GM18526 (cell line): ENCODE results near the gene NUMBL.

ENCODE experiments used
- POLR2A ChIP-seq: IDR thresholded peaks from 3 replicates; pipeline ENCODE4 v1.6.1; 2011; ENCODE audit not compliant: insufficient read length; ENCODE audit errors: extremely low read depth

Gene NUMBL

DNA sequence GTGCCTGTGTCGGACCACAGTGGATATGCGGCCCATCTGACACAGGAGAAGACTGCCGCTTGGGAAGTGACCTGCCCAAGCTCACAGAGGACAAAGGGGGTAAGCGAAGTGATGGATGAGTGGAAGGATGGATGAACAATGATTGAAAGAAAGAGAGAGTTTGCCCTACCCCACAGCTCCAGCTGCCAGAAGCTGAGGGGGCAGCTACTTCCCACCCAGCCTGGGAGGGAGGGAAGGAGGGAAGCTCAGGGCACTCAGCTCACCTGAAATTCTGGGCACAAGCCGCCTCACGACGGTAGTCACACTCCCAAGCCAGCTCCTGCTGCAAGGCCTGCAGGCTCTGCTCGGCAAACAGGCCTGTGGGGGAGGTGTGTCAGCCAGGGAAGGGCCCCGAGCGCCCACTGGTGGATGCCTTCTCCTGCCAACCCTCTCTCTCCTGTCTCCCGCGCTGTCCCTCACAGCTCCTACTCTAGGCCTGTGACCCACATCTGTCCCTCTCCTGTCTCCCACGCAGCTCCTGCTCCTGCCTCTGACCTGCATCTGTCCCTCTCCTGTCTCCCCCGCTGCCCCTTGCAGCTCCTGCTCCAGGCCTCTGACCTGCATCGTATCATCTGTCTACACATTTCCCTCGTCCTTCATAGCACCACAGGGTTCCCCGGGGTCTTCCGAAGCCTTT lies 12.0 kb upstream of the NUMBL start:
- no peak for TF ChIP-seq POLR2A

DNA sequence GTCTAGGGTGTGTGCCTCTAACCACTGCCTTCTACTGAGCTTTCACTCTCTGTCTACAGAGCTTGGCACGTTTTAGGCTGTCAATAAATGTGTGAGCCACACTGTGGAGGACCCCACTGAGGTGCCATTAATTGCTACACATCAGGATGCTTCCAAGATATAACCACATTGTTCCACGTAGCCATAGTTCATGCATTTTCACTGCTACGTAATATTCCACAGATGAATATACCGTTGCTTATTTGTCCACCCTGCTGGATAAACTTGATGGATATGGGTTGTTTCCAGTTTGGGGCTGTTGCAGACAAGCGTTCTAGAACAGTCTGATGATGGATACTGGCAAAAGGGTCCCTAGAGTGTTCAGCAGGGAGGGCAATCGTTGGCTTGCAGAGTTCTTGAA lies 11.3 kb upstream of the NUMBL start:
- TF ChIP-seq POLR2A: no peak

DNA sequence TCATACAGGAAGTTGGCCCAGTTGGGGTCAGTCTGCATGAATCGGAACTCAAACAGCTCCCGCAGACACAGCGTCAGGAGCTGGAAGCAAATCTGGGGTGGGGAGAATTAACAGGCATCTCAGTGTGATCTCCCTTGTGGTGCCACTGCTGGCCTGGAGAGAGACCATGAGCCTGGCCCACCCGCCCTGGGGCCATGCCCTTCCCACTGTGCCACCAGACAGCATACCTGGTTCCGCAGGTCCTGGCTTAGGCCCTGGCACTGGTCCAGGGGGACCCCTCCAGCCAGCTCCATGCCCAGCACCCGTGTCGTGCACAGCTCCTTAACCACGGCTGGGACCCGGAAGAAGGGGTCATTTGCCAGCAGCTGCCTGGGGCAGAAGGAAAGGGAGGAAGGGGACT lies 9.6 kb upstream of the NUMBL start:
- TF ChIP-seq POLR2A: no peak

DNA sequence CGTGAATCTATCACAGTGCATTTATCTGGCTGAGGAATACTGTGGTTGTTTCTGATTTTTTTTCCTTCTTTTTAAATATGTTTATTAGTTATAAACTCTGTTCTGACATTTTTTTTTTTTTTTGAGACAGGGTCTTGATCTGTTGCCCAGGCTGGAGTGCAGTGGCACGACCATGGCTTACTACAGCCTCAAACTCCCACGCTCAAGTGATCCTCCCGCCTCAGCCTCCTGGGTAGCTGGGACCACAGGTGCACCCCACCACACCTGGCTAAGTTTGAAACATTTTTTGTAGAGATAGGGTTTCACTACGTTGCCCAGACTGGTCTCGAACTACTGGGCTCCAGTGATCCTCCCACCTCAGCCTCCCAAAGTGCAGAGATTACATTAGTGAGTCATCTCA lies 6.6 kb upstream of the NUMBL start:
- TF ChIP-seq POLR2A: no peak

DNA sequence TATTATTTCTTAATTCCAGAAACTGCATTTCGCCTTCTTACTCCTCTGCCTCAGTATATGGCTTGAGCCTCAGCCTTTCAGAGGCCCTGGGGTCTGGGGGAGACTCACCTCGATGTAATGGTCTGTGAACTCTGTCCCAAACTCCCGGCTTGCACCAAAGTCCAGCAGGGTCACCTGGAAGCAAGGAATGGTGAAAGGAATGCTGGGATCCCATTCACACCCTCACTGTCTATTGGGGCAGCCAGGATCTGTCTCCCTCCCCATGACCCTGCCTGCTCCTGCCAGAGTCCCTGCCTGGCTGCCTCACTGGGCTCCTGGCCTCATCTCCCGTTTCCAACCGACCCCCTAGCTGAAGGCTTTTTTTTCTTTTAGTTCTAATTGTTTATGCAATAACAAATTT lies 5.4 kb upstream of the NUMBL start:
- no peak for TF ChIP-seq POLR2A

DNA sequence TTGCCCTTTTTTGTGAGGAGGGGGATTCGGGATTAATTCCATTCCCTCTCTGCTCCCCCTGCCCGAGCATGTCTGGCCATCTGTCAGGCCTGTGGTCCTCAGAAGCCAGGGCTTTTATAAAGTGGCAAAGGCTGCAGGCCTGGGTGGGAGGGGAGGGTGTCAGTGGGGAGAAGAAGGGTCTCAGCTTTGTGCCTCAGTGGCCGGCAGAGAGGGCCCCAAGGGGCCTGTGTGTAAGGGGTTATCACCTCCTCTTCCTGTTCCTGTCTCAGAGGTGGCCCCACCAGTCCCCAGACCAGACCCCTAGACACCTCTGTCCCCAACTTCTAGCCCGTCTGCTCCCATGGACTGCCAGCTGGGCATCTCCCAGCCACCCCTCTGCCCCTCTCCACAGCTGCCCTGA lies 3.4 kb upstream of the NUMBL start:
- no peak for TF ChIP-seq POLR2A

DNA sequence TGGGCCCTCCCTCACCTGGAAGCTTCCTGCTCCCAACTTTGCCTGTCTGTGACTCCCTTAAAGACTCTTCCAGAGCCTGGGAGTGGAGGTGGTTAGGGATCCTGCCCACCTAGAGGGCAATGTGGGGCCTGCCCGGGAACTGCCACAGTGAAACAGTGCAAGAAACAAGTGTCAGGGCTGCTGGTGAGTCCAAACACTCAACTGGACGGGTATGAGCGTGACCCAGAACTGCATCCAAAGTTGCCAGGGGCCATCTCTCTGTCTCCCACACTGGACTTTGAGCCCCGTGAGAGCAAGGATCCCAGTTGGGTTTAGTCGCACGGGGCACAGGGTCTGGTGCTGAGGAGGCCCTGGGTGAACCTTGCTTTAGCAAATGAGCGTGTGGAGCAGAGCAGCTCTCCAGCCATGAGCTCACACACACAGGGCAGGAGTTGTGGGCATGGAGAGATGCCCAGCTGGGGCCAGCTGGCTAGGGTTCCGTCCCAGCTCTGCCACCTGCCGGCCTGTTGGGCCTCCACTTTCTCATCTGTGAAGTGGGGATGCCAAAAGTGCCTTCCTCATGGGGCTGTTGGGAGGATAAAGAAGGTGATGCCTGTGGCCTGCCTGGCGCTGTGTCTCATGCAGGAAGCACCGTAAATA lies 2.8 kb upstream of the NUMBL start:
- no peak for TF ChIP-seq POLR2A

DNA sequence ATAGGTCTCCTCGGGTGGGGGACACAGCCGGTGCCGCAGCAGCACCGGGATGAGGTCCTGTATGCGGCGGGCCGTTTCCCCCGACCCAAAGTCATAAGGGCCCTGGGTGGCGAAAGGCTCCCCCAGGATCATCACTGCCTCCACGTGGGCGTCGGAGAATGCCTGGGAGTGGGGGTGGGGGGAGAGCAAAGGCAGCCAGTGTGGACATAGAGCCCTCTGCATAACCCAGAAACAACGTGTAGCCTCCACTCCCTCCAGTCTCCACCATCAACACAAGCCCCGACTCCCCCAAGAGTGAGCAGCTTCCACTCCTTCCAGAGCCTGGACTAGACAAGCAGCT lies 1.7 kb upstream of the NUMBL start:
- TF ChIP-seq POLR2A: no peak

DNA sequence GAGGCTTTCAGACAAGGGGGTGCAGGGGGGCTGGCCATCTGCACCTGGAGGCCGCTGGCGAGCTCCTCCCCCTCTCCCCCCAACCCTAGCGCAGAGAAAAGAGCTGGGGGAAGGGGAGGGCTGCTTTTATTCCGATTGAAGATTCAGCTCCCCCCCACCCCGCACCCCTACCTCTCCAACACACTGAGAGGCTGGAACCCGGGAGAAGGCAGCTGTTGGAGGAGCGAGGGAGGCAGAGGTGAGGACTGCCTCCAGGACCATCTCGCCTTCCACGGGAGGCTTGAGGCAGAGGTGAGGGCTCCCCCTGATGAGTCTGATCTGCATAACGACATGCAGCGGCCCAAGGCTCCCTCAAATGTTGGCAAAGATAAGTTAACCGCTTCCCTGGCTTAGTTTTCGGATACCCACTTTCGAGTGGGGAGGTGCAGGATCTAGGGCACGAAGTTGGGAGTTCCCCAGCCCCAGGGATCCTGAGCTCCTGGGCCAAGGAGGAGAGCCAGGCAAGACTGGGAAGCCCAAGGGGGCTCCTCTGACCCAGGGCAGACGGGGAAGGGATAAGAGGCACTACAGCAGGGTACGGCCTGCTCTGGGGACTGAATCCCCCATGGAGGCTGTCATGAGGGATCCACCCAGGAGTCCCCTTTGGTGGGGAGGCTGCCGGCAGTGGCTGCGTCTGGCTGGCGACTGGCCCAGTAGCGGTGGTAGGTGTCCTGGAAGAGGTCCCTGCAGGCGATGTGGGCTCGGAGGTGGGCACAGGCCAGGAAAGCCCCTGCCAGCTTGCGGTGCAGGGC lies 1.2 kb upstream of the NUMBL start:
- TF ChIP-seq POLR2A: no peak

DNA sequence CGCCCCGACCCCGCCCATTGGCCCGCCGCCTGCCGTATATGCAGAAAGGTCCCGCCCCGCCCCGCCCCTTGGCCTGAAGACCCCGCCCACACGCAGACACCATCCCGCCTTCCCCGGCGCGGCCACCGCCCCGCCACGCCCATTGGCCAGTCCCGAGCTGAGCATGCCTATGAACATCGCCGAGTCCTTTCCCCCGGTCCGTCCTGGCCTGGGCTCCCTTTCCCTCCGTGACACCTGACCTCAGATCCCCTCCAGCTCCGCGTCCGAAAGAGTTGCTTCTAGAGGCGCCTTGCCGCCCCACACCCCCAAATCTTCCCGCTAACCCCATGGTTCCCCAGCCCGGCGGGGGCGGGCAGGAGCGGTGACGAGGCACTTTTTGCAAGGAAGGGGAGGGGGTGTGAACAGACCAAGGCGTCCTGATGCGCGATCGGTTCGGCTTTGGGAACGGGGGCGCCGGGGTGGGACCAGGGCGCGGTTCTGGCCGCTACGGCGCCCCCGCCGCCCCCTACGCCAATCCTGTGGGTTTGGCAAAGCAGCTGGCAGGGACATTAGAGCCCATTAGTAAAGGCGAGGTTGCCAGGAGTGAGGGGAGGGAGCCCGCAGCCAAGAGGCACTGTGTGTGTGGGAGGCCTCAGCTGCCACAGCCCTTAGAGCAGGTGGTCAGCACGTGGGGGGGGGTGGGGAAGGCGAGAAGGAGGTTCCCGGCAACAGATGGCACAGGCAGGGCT lies 406 bp upstream of the NUMBL start:
- TF ChIP-seq POLR2A: peak; percentile 57

DNA sequence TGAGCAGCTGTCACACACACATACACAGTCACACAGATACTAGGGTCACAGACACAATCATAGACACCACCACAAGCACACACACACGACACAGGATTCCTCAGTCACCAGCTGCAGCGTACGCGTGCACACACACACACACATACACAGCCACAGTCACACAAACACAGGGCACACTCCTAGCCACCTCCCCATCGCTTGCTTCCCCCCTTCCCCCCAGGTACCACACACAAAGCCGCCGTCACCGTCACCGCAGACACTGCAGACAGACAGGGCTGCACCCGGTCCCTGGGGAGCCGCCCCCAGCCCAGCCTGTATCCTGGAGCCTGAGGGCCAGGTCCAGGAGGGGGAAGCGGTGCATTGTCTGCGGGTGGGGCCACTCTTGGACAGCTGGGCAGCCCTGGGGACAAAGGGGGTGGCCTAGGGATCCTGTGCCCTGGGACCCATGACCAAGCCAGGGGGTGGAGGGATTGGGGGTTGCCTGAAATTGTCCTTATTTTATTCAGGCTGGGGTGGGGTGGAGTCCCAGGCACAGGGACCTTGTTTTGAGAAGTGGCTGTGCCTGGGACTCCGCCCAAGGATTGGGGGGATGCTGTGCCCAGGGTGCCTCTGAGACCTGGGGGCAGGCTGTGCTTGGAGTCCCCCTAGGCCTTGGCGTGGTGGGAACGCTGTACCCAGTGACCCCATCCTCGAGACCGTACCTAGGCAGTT lies 957 bp downstream of the NUMBL start:
- no peak for TF ChIP-seq POLR2A

DNA sequence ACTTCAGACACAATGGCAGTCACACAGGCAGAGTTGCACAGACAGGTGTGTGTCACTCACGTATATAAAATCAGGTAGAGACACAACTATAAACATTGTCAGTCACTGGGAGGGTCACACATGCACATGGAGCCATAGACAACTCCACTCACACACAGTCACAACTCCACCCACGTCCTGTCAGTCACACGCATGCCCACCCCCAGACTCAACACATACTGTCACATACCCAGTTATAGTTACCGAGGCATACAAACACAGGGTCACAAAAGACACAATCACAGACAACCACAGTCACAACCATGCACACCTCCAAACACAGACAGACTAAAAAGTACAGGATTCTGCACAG lies 1.5 kb downstream of the NUMBL start:
- TF ChIP-seq POLR2A: no peak

DNA sequence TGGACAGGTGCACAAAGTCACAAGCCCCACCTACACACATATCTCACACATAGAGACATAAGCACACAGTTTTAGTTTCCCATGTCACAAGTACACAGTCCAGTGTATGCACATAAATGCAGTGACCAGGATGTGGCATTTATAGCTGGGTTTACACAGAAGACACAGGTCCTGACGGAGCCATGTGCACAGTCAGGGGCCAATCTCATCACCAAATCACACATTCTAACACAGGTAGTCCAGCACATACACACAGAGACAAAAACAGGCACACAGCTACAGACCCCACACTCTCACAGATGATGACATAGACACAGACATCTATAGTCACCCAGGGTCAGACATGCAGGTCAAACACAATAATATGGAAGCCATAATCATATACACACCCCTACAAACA lies 2.1 kb downstream of the NUMBL start:
- TF ChIP-seq POLR2A: no peak

DNA sequence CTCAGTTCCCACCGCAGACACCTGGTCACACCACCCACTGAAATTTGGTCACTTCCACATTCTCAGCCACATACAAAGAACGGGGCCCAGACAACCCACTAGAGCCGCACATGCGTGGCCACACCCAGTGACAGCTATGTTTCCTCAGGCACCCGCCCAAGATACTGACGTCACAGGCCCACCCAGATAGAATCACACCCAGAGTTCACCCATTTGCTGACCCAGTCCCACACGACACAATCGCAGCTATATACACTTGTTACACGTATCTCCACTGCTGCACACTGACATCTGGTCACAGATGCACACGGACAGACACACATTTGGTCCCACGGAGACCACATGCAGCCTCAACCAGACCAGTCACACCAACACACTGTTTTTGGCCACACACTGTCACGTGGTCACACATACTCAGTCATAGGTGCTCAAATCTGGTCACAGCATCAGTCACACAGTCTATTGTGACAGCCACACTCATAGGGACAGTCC lies 2.9 kb downstream of the NUMBL start:
- TF ChIP-seq POLR2A: no peak

DNA sequence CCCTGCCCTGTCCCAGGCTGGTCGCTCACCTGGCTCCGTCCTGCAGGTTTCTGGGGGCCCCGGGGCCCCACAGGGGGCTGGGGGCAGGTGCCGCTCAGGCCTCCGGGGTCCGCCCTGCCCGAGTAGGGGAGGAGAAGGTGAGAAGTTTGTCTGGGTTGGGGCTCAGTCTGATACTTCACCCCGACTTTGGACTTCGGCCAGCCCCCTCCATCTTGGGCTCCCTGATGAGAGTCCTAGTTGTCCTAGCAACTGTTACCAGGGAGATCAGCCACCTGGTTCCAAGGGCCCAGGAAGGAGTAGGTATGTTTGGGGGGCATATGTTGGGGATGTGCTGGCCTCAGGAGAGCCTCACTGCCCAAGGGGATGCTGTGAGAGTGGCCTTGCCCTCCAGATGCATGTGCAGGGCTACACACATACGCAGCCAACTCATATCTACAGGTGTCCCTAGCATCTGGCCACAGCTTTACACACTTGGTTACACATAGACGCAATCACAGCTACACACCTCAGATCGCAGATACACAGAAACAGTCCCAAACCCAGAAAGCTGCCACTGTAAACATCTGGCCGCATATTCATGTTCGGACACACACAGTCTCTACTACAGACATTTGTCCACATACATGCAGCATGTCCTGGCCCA lies 3.4 kb downstream of the NUMBL start:
- TF ChIP-seq POLR2A: no peak

DNA sequence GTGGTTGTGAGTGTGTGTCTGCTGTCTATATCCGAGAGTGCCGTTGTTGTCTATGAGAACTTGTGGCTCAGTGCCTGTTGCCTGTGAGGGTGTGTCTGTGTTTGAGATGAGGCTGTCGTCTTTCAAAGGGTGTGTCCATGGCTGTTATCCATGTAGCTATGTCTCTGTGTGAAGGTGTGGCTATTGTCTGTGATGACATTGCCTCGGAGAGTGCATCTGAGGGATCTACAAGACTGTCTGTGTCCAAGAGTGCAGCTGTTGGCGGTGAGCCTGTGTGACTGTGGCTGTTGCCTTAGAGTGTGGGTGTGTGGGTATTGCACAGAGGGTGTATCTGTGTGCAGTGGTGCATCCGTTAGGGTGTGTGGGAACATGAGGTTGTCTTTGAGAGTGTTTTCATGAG lies 4.9 kb downstream of the NUMBL start:
- TF ChIP-seq POLR2A: no peak
